ENCODE results near the gene GSTM3. TPM values are rescaled to one million over a fixed set of nuclear protein-coding genes. Genes with fewer than 3 reads are reported as not detected.

Gene GSTM3
- total RNA-seq, 1 experiment from 2014 or later = 2.2 TPM

- TF ChIP-seq E2F1 (CRISPR knock-in tag; IDR thresholded peaks at IDR 0.05) = no peak
- TF ChIP-seq ETV6 (CRISPR knock-in tag; IDR thresholded peaks at IDR 0.05) = no peak
- TF ChIP-seq, protein P1, sequence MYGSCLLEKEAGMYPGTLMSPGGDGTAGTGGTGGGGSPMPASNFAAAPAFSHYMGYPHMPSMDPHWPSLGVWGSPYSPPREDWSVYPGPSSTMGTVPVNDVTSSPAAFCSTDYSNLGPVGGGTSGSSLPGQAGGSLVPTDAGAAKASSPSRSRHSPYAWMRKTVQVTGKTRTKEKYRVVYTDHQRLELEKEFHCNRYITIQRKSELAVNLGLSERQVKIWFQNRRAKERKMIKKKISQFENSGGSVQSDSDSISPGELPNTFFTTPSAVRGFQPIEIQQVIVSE (CRISPR knock-in tag; IDR thresholded peaks at IDR 0.05; ENCODE audit: borderline replicate concordance) = no peak
- TF ChIP-seq, protein P2, sequence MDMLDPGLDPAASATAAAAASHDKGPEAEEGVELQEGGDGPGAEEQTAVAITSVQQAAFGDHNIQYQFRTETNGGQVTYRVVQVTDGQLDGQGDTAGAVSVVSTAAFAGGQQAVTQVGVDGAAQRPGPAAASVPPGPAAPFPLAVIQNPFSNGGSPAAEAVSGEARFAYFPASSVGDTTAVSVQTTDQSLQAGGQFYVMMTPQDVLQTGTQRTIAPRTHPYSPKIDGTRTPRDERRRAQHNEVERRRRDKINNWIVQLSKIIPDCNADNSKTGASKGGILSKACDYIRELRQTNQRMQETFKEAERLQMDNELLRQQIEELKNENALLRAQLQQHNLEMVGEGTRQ (CRISPR knock-in tag; IDR thresholded peaks at IDR 0.05) = no peak
- TF ChIP-seq OVOL2 (CRISPR knock-in tag; IDR thresholded peaks at IDR 0.05; ENCODE audit: borderline replicate concordance) = no peak
- TF ChIP-seq NR2C2 (CRISPR knock-in tag; IDR thresholded peaks at IDR 0.05) = no peak
- TF ChIP-seq ZNF396 (CRISPR knock-in tag; IDR thresholded peaks at IDR 0.05; ENCODE audit: borderline replicate concordance) = no peak
- TF ChIP-seq, protein P3, sequence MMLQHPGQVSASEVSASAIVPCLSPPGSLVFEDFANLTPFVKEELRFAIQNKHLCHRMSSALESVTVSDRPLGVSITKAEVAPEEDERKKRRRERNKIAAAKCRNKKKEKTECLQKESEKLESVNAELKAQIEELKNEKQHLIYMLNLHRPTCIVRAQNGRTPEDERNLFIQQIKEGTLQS (CRISPR knock-in tag; conservative IDR thresholded peaks at IDR 0.05) = no peak
- no peak for TF ChIP-seq GRHL2 (CRISPR knock-in tag; IDR thresholded peaks at IDR 0.05; ENCODE audit: insufficient replicate concordance, severe bottlenecking)
- TF ChIP-seq ZNF416 (CRISPR knock-in tag; IDR thresholded peaks at IDR 0.05) = no peak
- TF ChIP-seq ZBTB21 (CRISPR knock-in tag; IDR thresholded peaks at IDR 0.05; ENCODE audit: borderline replicate concordance) = no peak
These were observed 35.5 kb upstream of the GSTM3 start (continued) for GRCh38 chr1:109776206-109776835.

DNA sequence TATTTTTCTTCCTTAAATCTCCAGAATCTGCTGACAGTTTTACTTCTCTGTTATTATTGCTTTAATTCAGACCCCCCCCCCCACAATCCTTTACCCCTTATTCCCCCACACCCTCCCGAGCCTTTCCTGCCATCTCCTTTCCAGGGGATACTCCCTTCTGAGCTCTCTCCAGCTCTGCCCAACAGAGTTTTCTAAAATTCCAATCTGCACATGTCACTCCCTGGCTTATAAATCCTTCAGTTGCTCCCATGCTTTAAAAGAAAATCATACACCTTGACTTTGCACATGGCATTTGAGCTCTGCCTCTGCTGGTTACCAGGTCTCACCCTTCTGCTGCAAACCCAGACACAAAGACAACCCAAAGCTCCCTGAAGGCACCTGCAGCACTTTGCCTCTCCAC, 34.6 kb upstream of the GSTM3 start:
- peak; percentile 3 for DNase-seq (ENCODE audit: low spot score)
- peaks cover 5% of the 10 kb centered on the region for H3K4me1 Mint-ChIP-seq
- no peak overlapping the region for H3K27ac Mint-ChIP-seq
- TF ChIP-seq, protein P4, sequence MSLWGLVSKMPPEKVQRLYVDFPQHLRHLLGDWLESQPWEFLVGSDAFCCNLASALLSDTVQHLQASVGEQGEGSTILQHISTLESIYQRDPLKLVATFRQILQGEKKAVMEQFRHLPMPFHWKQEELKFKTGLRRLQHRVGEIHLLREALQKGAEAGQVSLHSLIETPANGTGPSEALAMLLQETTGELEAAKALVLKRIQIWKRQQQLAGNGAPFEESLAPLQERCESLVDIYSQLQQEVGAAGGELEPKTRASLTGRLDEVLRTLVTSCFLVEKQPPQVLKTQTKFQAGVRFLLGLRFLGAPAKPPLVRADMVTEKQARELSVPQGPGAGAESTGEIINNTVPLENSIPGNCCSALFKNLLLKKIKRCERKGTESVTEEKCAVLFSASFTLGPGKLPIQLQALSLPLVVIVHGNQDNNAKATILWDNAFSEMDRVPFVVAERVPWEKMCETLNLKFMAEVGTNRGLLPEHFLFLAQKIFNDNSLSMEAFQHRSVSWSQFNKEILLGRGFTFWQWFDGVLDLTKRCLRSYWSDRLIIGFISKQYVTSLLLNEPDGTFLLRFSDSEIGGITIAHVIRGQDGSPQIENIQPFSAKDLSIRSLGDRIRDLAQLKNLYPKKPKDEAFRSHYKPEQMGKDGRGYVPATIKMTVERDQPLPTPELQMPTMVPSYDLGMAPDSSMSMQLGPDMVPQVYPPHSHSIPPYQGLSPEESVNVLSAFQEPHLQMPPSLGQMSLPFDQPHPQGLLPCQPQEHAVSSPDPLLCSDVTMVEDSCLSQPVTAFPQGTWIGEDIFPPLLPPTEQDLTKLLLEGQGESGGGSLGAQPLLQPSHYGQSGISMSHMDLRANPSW (CRISPR knock-in tag; conservative IDR thresholded peaks at IDR 0.05; ENCODE audit: low read depth) = no peak
- TF ChIP-seq ZNF317 (CRISPR knock-in tag; IDR thresholded peaks at IDR 0.05; ENCODE audit: borderline replicate concordance, low read depth) (no peak), HMGXB4 (CRISPR knock-in tag; IDR thresholded peaks at IDR 0.05) (no peak), JUN (CRISPR knock-in tag; IDR thresholded peaks at IDR 0.05) (no peak), ZNF219 (CRISPR knock-in tag; IDR thresholded peaks at IDR 0.05; ENCODE audit: borderline replicate concordance) (no peak), CBFB (CRISPR knock-in tag; IDR thresholded peaks at IDR 0.05; ENCODE audit: low read depth) (no peak), KAT7 (CRISPR knock-in tag; IDR thresholded peaks at IDR 0.05; ENCODE audit: borderline replicate concordance) (no peak), E2F4 (CRISPR knock-in tag; IDR thresholded peaks at IDR 0.05; ENCODE audit: borderline replicate concordance, low read depth) (no peak)
- H3K4me3 Mint-ChIP-seq = no peak overlapping the region
- H3K27me3 Mint-ChIP-seq (ENCODE audit: low read depth) = peaks cover 7% of the 10 kb centered on the region
- POLR2A ChIA-PET = interaction anchor here (0.5 to 1.9 kb wide), 3 partner anchors 131 to 227 kb away, joined by 4 to 9 read pairs (median 4); partner anchors contain the start of genes AHCYL1 and GNAI3
- H3K9me3 Mint-ChIP-seq = peaks cover 11% of the 10 kb centered on the region
- CTCF ChIA-PET = interaction anchor here (0.9 to 17.4 kb wide), 10 partner anchors 16 to 254 kb away, joined by 4 to 341 read pairs (median 15); partner anchors contain the start of gene AHCYL1
- peaks cover 1% of the 10 kb centered on the region for H3K36me3 Mint-ChIP-seq
- no peak for ATAC-seq
